Activated CD8-positive, alpha-beta T cell treated with anti-CD3 and anti-CD28 coated beads for 36 hours (primary cell): ENCODE data around the gene PRKAG2. TPM values are rescaled to one million over a fixed set of nuclear protein-coding genes. Genes with fewer than 3 reads are reported as not detected.

Experiments used
- ATAC-seq: fragments of 200-7000 bp; cut with Tn5 transposase; one replicate; pipeline ENCODE4 v1.10.0; 2021; ENCODE audit warnings: mild to moderate bottlenecking, moderate library complexity
- CTCF ChIA-PET: fragments of 350-600 bp; sonication (Branson Sonifier 250); formaldehyde crosslinking; loops from one replicate; lab custom pipeline; 2021; ENCODE audit warnings: antibody characterized with exemption; lab: Charles Lee
- POLR2A ChIA-PET: fragments of 350-600 bp; sonication (Branson Sonifier 250); formaldehyde crosslinking; loops from one replicate; lab custom pipeline; 2021; ENCODE audit warnings: antibody characterized with exemption; lab: Charles Lee
- DNase-seq: peaks from one replicate; pipeline ENCODE4 v3.0.0-alpha.2; 2020
- H3K27ac Mint-ChIP-seq: one replicate; pipeline ENCODE4 v1.8.0; 2021; ENCODE audit warnings: mild to moderate bottlenecking, mixed read lengths
- H3K27me3 Mint-ChIP-seq: one replicate; pipeline ENCODE4 v1.8.0; 2021; ENCODE audit warnings: mixed read lengths
- H3K36me3 Mint-ChIP-seq: one replicate; pipeline ENCODE4 v1.8.0; 2021; ENCODE audit warnings: low read depth, mixed read lengths
- H3K4me1 Mint-ChIP-seq: one replicate; pipeline ENCODE4 v1.8.0; 2021; ENCODE audit warnings: low read depth, mixed read lengths
- H3K4me3 Mint-ChIP-seq: one replicate; pipeline ENCODE4 v1.8.0; 2021; ENCODE audit warnings: mild to moderate bottlenecking, moderate library complexity, mixed read lengths
- H3K9me3 Mint-ChIP-seq: one replicate; pipeline ENCODE4 v1.8.0; 2021; ENCODE audit warnings: mixed read lengths
- CTCF ChIP-seq: fragments of 200-600 bp; IDR thresholded peaks from one replicate; pipeline ENCODE4 v1.8.0; 2022; ENCODE audit warnings: antibody characterized with exemption, mild to moderate bottlenecking
- intact Hi-C: fragments of 100-400 bp; cut with micrococcal nuclease; formaldehyde crosslinking; loops from one replicate; pipeline ENCODE4 v1.10.0; 2022
- total RNA-seq, 2 experiments: library from RNA; stranded (reverse); gene quantifications; one replicate each; pipeline ENCODE4 v1.2.3, GENCODE V29; 2021

The PRKAG2 gene
- total RNA-seq, 2 experiments from 2014 or later: 17.0 to 19.2 TPM

- no peak for TF ChIP-seq CTCF
- DNase-seq: no peak
- Mint-ChIP-seq H3K4me1 (peaks cover 5% of the 10 kb centered on the region), H3K27me3 (no peaks in the 10 kb centered on the region), H3K27ac (no peak overlapping the region), H3K36me3 (no peaks in the 10 kb centered on the region), H3K9me3 (peaks cover 1% of the 10 kb centered on the region), H3K4me3 (no peak overlapping the region)
- ChIA-PET CTCF (no interaction called here), POLR2A (no interaction called here)
- intact Hi-C loops: no loop called here
- peak; percentile 24 for ATAC-seq
Observed at GRCh38 chr7:151644554-151644953, 232.4 kb downstream of the PRKAG2 start.

DNA sequence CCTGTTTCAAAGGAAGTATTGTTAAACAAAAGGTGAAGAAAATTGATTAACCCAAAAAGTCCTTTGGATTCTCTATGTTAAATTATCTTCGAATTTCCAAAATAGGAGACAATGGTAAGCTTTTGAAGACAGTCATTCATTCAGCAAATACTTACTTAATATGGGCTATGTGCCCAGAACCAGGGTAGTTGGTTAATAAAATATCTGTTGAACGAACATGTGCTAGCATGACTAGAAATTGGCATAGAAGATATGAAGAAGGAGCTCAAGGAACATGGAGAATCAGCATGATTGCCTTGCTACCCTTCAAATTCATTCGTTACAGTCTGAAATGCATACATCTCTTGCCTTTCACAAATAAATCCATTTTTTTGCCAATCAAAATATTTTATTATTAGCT is 234.2 kb downstream of the PRKAG2 start:
- no peak overlapping the region for H3K4me3 Mint-ChIP-seq
- POLR2A ChIA-PET: interaction anchor here (0.9 to 1.3 kb wide), 3 partner anchors 10 to 84 kb away, joined by 3 read pairs; no protein-coding TSS in a partner anchor
- H3K27me3 Mint-ChIP-seq: no peaks in the 10 kb centered on the region
- CTCF ChIA-PET: interaction anchor here (0.9 to 2.5 kb wide), 3 partner anchors 11 to 32 kb away, joined by 3 to 15 read pairs (median 6); no protein-coding TSS in a partner anchor
- H3K4me1 Mint-ChIP-seq: peaks cover 5% of the 10 kb centered on the region
- no peak for TF ChIP-seq CTCF
- no peak for DNase-seq
- intact Hi-C loops: no loop called here
- H3K9me3 Mint-ChIP-seq: peaks cover 1% of the 10 kb centered on the region
- no peak for ATAC-seq
- H3K36me3 Mint-ChIP-seq: no peaks in the 10 kb centered on the region
- no peak overlapping the region for H3K27ac Mint-ChIP-seq

DNA sequence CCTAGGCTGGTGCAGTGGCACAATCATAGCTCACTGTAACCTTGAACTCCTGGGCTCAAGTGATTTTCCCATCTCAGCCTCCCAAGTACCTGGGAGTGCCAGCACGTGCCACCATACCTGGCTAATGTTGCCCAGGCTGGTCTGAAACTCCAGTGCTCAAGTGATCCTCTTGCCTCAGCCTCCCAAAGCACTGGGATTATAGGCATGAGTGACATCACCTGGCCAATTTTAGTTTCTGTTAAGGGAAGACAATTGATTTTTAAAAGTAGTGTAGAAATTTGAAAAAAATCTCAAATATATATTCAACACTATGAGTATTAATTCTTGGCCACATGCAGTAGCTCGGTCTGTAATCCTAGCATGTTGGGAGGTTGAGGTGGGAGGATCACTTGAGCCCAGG is 235.3 kb downstream of the PRKAG2 start:
- CTCF ChIA-PET: interaction anchor here (2.5 kb wide), 1 partner anchor 10 kb away, joined by 15 read pairs; no protein-coding TSS in a partner anchor
- intact Hi-C loops: no loop called here

DNA sequence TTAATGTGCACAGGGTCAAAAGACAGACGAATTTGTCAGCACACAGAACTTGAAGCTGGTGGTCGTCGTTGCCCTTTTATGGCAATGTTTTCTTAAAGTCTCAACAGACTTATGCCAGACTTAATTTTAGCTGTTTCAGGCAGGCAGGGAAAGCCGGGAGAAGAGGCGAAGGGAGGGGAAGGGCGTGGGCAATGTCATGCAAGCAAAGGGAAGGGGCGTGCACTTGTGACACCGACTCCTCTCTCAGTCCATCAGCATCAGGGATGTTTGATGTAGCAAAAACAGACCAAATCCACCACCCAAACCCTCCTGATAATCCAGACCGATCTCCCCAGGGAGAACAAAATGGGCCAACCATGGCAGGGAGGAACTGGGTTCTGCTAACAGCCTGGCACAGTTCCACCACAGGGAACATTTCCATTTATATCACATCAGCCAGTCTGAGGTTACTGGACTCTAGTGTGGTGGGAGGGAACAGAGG is 239.1 kb downstream of the PRKAG2 start:
- DNase-seq (no peak), ATAC-seq (no peak)
- intact Hi-C loops: no loop called here
- Mint-ChIP-seq H3K4me1 (peaks cover 9% of the 10 kb centered on the region), H3K27ac (no peak overlapping the region), H3K36me3 (no peaks in the 10 kb centered on the region), H3K9me3 (no peaks in the 10 kb centered on the region), H3K27me3 (no peaks in the 10 kb centered on the region), H3K4me3 (no peak overlapping the region)
- CTCF ChIA-PET: no interaction called here
- POLR2A ChIA-PET: no interaction called here
- no peak for TF ChIP-seq CTCF

More for the DNA sequence above, 235.3 kb downstream of the PRKAG2 start:
- H3K36me3 Mint-ChIP-seq: no peaks in the 10 kb centered on the region
- no peak for DNase-seq
- no peaks in the 10 kb centered on the region for H3K27me3 Mint-ChIP-seq
- TF ChIP-seq CTCF: no peak
- no peak overlapping the region for H3K4me3 Mint-ChIP-seq
- no peak for ATAC-seq
- no peak overlapping the region for H3K27ac Mint-ChIP-seq
- peaks cover 1% of the 10 kb centered on the region for H3K9me3 Mint-ChIP-seq
- peaks cover 5% of the 10 kb centered on the region for H3K4me1 Mint-ChIP-seq
- POLR2A ChIA-PET: interaction anchor here (1.0 kb wide), 1 partner anchor 85 kb away, joined by 3 read pairs; no protein-coding TSS in a partner anchor

DNA sequence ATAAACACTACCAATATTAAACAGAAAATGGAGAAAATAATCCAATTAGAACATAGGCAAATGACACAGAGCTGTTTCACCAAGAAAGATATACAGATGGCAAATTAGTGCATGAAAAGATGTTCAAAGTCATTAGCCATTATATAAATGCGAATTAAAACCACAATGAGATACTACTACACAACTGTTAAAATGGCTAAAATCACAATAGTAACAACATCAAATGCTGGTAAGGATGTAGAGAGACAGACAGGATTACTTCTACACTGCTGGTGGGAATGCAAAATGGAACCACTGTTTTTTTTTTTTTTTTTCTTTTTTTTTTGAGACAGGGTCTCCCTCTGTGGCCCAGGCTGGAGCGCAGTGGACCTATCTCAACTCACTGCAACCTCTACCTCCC is 242.3 kb downstream of the PRKAG2 start:
- CTCF ChIA-PET: interaction anchor here (0.6 to 7.2 kb wide), 3 partner anchors 124 to 149 kb away, joined by 3 to 80 read pairs (median 5); no protein-coding TSS in a partner anchor
- no peak for TF ChIP-seq CTCF
- ATAC-seq (no peak), DNase-seq (no peak)
- no peaks in the 10 kb centered on the region for H3K27me3 Mint-ChIP-seq
- peaks cover 20% of the 10 kb centered on the region for H3K4me1 Mint-ChIP-seq
- intact Hi-C loops: loop anchor here (5.0 kb wide), 1 partner anchor 117 kb away; the partner anchor contains the start of gene RHEB
- H3K27ac Mint-ChIP-seq: no peak overlapping the region
- H3K4me3 Mint-ChIP-seq: no peak overlapping the region
- POLR2A ChIA-PET: no interaction called here
- no peaks in the 10 kb centered on the region for H3K9me3 Mint-ChIP-seq
- H3K36me3 Mint-ChIP-seq: no peaks in the 10 kb centered on the region
